SK-N-MC (cell line): ENCODE results near the gene TMEM52.

Experiments used
- EZH2 ChIP-seq: fragments of 200-600 bp; sonication (generic); IDR thresholded peaks from one replicate; pipeline ENCODE4 v1.6.1; 2017; ENCODE audit warnings: antibody characterized with exemption
- POLR2AphosphoS5 ChIP-seq: IDR thresholded peaks from 2 replicates; pipeline ENCODE4 v1.6.1; 2012; ENCODE audit warnings: mild to moderate bottlenecking, low read depth, low read length, borderline replicate concordance

DNA sequence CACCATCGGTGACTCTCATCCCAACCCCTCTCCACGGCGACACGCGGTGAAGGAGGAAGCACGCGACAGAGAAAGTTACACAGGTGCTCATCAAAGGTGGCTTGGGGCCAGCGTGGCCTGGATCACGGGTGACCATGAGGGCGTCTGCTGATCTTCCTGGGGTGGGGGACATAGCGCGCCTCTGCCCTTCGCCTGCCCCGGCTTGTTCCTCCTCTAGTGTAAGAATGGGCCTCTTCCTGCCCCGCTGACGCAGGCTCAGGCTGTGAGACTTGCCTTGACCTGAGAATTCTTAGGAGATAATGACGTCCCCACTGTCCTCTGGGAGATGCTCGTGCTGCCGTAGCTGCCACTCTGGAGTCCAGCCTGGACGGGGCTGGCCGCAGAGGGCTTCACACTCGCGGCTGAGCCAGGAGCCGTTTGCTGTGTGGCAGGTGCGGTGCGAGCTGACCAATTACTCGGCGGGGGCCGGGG, 39.0 kb upstream of the TMEM52 start:
- TF ChIP-seq EZH2 (no peak), POLR2AphosphoS5 (no peak)
